GM23248 (cell line): ENCODE results near the gene TRAPPC12.

Source experiments
- EZH2 ChIP-seq: fragments of 200-600 bp; sonication (generic); IDR thresholded peaks from 2 replicates; pipeline ENCODE4 v1.6.1; 2018; ENCODE audit warnings: antibody characterized with exemption, mild to moderate bottlenecking; ENCODE audit not compliant: insufficient read depth, poor library complexity, severe bottlenecking
- EZH2phosphoT487 ChIP-seq: fragments of 200-600 bp; sonication (generic); IDR thresholded peaks from 2 replicates; pipeline ENCODE4 v1.6.1; 2018; ENCODE audit warnings: antibody characterized with exemption, moderate library complexity, mild to moderate bottlenecking, low read depth; ENCODE audit not compliant: insufficient read depth

GRCh38 chr2:3390041-3390440, 10.5 kb downstream of the TRAPPC12 start:
- TF ChIP-seq EZH2phosphoT487 (no peak), EZH2 (no peak)
